ENCODE results near the gene HTR4.
A peak's percentile ranks its signal among the peaks of the same experiment; 100 is the strongest.

HTR4 gene

DNA sequence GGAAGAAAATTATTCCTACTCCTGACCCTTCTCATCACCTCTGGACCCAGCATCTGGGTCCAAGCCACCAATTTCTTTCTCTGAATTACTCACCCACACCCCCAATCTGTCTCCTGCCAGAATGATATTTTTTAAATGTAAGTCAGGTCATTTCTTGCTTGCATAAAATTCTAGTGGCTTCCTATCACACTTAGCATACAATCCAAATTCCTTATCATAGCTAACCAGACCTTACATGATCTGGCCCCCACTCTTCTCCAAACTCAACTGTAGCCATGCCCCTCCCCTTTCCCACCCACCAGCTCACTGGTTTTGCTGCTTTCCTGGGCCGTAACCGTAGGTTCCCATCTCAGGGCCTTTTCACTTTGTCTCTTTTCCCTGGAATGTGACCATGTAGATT, 15.2 kb downstream of the HTR4 start:
- no peak for TF ChIP-seq POLR2A (IDR thresholded peaks at IDR 0.05; ENCODE audit: low read length)
- no peak for TF ChIP-seq GATA1 (IDR thresholded peaks at IDR 0.05; ENCODE audit: low read depth, low read length)
- peak; percentile 65 to 82 for DNase-seq

DNA sequence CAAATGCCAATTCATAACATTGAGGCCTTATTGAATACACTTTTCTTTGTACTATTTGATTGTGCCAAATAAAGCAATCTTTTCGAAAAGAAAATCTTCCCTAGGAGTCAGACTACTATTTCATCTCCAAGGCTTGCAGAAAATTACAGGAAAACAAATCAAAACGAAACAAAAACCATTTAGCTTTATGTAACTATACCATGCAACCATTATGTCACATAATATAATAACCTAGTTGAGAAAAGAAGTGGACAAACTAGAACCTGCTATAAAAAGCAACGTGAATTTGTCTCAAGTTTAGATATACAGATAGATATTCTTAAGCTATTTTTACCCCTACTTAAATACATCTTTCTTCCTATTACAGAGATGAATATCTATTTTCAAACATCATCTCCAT, 18.0 kb downstream of the HTR4 start:
- no peak for DNase-seq
- TF ChIP-seq GATA1 (IDR thresholded peaks at IDR 0.05; ENCODE audit: low read depth, low read length) (no peak), POLR2A (IDR thresholded peaks at IDR 0.05; ENCODE audit: low read length) (no peak)

DNA sequence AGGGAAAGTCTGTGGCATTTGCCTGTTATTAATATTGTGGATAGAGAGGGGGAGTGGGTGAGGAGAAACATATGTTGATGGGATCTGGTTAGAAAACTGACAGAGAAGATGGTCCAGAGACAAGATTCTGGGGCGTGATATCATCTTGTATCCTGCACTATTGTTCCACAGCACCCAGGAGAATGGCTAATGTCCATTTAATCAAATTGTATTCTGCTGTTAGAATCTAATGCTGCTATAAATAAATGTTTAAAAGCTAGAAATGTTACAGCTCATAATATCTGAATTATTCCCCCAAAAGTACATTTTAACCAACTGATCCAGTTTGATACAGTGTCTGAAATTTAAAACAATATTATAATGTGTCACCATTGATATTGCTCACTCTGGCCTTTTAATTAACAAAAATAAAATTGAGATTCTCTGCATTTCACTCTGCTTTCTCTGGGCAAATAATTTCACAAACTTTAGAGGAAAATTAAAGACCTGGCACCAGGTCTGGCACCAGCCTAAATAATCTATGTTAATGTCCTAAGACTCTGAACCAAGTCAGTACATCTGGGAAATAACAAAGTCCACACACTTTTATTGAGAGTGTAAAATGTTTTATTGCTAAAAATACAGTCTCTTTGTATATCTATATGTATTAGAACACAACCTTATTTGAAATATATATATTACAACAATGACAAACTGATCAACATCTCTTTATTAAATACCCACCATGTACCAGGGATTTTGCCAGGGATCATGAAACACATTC, 18.8 kb downstream of the HTR4 start:
- TF ChIP-seq POLR2A (IDR thresholded peaks at IDR 0.05; ENCODE audit: low read length) (no peak), GATA1 (IDR thresholded peaks at IDR 0.05; ENCODE audit: low read depth, low read length) (no peak)
- no peak for DNase-seq

DNA sequence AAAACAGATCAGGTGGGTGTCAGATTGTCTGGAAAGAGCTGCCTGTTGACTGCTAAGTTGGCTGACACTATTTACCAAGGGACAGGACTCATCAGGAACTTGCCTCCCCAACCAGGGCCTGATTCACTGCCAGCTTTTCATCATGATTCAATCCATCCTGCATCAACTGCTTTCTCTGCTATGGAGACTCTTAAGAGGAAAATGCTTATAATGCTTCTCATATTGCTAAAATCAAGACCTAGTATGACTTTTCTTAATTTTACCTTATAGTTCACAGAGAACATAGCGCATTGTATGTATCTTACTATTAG, 21.3 kb downstream of the HTR4 start:
- DNase-seq = no peak
- no peak for TF ChIP-seq POLR2A (IDR thresholded peaks at IDR 0.05; ENCODE audit: low read length)
- TF ChIP-seq GATA1 (IDR thresholded peaks at IDR 0.05; ENCODE audit: low read depth, low read length) = no peak

DNA sequence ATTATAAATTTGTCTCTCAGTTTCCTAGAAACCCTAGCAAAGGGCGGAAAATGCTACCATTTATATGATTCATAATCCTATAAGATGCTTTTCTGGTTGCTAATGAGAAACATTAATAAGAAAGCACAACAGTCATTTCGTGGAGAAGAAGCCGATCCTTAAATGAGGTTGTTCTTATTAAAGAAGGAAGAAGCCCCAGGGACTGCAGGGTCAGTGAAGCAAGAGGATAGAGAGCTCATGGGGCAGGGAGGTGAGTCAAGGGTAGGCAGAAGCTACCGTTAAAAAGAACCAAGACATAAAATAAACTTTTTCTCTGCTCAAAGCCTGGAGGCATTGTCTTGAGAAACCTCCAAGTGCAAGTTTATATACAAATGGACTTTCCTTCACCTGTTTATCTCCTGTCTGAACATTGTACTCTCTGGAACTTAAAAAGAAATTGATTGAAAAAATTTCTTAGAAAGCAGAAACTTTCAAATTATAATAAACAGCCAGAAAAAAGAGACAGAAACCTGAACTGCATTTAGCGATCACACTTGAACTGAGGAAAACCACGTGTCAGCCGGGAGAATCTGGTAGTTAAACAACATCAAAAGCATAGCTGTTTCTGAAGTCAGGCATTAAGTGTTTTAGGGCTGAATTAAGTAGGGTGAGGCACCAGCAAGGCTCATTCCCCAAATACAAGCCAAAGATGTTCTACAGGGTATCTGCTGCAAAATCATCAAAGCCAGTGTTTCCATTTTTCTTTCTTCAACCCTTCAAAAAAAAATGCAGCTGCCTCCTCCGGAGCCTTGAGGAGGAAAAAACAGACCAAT, 21.9 kb downstream of the HTR4 start:
- no peak for DNase-seq
- TF ChIP-seq POLR2A (IDR thresholded peaks at IDR 0.05; ENCODE audit: low read length) (no peak), GATA1 (IDR thresholded peaks at IDR 0.05; ENCODE audit: low read depth, low read length) (no peak)

DNA sequence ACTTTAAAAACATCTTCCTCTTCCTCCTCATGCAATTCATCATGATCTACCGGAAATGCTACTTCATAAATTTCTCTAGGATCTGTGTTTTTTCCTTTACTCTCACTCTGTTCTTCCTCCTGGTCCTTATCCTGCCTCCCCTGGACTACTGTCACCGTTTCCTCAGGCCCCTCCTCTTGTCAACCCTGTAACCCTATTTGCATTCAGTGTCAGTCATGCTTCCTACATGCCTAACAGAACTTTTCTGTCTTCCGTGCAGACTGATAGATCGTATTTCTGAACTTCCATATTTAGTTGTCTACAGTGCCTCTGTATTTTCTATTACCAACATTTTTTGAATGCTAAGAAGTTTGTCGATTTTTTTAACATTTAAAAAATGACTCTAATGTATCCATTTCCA, 27.3 kb downstream of the HTR4 start:
- no peak for TF ChIP-seq GATA1 (IDR thresholded peaks at IDR 0.05; ENCODE audit: low read depth, low read length)
- TF ChIP-seq POLR2A (IDR thresholded peaks at IDR 0.05; ENCODE audit: low read length) = no peak
- no peak for DNase-seq

DNA sequence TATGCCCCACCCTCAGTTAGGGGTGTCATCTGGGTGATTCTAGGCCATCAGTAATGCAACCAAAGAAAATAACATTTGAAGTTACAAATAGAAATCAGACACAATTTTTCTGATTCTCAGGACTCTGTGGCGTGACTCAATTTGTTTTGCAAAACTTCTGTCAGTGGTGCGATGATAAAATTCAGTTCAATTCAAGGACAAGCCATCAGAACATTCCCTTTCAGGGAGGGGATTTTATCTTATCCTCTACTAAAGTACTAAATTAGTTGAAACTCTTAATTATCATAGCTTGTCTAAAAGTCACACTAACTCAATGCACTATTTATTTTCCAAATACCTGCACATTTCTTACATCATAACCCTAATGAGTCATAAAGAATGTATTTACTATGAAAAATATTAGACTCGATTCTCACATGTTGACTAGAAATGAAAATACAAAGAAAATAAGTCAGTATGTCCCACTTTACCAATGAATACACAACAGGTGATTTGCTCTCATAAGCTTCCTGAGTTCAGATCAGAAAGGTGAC, 28.2 kb downstream of the HTR4 start:
- no peak for TF ChIP-seq POLR2A (IDR thresholded peaks at IDR 0.05; ENCODE audit: low read length)
- no peak for TF ChIP-seq GATA1 (IDR thresholded peaks at IDR 0.05; ENCODE audit: low read depth, low read length)
- no peak for DNase-seq

DNA sequence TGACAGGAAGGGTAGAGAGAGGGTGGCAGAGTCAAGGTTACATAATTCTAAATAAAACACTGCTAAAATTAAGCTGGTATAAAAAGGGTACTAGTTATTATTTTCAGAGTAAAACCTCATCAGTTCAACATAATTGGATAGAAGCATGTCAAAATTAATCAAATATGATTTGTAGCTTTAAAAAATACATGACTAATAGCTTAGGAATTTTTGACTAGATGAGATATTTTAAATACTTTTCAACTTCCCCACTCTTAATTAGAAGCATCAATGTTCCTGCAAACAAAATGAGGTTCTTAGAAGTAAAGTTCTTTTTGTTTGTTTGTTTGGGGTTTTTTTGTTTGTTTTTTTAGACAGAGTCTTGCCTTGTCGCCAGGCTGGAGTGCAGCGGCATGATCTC, 29.1 kb downstream of the HTR4 start:
- no peak for DNase-seq
- no peak for TF ChIP-seq GATA1 (IDR thresholded peaks at IDR 0.05; ENCODE audit: low read depth, low read length)
- no peak for TF ChIP-seq POLR2A (IDR thresholded peaks at IDR 0.05; ENCODE audit: low read length)

DNA sequence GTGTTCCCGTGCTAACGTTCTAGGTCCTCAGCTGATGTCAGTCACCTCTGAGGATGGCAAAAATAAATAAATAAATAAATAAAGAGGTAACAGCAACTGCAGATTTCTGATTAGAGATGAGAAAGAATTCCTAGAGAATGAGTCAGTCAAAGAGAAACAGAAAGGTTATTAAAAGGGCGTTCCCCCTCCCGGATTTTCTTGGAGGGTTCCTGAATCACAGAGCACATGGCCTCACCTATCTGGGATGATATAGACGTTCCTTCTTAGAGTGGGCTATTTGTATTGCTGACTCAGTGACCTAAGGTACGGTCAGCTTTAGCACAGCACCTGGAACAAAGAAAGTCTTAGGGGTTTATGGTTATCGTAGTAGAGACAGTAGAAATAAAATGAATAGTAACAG, 30.6 kb downstream of the HTR4 start:
- no peak for DNase-seq
- TF ChIP-seq POLR2A (IDR thresholded peaks at IDR 0.05; ENCODE audit: low read length) = no peak
- TF ChIP-seq GATA1 (IDR thresholded peaks at IDR 0.05; ENCODE audit: low read depth, low read length) = no peak

DNA sequence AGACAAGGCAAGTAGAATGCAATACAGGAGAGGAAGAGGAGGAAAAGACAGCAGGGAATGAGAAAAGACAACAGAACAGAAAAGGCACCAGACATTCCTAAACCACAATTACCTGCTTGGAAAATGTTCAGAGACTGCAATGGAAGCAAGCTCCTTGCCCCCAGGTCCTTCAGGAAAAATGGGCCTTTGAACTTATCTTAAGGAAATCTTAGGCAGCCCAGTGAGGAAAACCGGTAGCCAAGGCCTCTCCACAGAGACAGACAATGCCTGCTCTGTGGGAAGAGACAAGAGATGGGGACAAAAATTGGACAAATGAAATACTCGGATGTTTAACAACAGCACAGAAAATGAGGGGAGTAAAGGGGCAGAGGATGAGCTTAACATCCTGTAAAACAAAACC, 31.2 kb downstream of the HTR4 start:
- TF ChIP-seq POLR2A (IDR thresholded peaks at IDR 0.05; ENCODE audit: low read length) (no peak), GATA1 (IDR thresholded peaks at IDR 0.05; ENCODE audit: low read depth, low read length) (no peak)
- DNase-seq = no peak

DNA sequence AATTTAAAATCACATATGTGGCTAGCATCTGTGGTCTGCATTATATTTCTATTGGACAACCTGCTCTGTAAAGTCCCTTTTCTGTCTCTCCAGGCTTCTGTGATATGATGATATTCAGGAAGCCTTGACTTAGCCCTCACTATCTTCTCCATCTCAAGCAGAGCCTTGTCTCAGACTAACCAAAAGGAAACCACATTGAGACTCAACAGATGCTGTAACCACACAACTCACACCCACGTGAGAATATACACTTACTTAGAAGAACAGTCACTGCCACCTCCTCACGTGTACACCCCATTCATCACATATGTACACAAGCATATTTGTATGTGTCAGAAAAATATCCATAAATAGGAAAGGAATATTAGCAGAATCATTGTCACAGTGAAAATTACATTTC, 33.6 kb downstream of the HTR4 start:
- no peak for DNase-seq
- TF ChIP-seq GATA1 (IDR thresholded peaks at IDR 0.05; ENCODE audit: low read depth, low read length) (no peak), POLR2A (IDR thresholded peaks at IDR 0.05; ENCODE audit: low read length) (no peak)

DNA sequence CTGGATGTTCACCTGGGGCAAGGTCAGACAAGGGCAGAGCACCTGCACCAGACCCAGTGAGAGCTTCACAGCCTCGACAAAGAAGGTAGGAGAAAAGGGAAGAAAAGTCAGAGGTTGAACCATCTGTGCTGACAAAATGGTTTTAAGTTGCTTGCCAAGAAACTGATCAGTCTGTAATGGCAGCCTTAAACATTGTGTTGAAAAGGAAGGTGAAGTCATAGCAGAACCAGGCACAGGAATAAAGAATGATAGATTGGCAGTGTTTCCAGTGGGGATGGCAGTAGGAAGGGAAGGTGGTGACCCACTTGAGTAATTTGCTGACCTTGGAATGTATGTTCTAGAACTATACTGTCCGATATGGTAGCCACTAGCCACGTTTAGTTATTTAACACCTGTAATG, 34.2 kb downstream of the HTR4 start:
- no peak for DNase-seq
- TF ChIP-seq POLR2A (IDR thresholded peaks at IDR 0.05; ENCODE audit: low read length) (no peak), GATA1 (IDR thresholded peaks at IDR 0.05; ENCODE audit: low read depth, low read length) (no peak)

DNA sequence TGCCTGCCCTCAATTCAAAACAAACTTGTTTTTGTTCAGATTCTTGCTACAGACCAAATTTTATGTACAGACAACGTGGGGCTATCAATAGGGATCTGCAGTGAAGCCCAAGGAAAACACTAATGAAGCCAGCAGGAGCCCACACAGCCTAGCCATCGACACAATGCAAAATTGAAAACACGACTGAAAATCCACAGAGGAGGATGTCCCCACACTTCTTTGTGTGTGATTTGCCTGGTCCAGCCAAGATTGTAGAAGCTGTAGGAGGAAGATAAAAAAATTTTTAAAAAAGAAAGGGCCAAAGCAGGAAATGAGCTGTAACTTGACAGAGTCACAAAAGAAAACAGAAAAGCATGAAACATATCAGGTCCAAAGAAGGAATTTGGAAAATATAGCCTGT, 34.8 kb downstream of the HTR4 start:
- TF ChIP-seq GATA1 (IDR thresholded peaks at IDR 0.05; ENCODE audit: low read depth, low read length) = no peak
- TF ChIP-seq POLR2A (IDR thresholded peaks at IDR 0.05; ENCODE audit: low read length) = no peak
- no peak for DNase-seq

DNA sequence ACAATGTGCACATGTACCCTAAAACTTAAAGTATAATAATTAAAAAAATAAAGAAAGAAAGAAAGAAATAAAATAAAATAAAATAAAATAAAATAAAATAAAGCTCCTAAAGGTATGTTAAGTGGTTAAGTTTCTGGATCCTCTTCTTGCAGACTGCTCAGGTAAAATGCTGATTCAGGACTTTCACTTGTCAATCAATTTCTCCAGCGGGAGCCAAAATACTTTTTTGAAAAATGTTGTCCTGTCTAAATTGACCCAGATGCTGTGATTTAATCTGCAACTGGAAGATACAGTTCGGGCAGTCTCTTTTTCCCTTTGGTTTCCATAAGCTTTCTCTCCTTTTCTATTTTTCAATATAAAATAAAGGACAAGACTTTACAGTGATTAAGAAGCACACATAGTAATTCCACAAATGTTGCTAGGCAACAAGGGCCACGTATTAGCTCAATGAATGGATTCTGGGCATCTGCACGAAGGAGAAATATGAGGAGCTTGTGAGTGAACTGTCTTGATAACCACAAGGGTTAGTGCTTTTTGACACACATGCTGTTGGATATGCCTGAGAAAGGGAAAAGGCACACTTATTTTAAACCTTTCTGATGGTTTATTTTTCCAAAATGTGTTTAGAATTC, 38.6 kb downstream of the HTR4 start:
- DNase-seq = no peak
- TF ChIP-seq POLR2A (IDR thresholded peaks at IDR 0.05; ENCODE audit: low read length) = no peak
- TF ChIP-seq GATA1 (IDR thresholded peaks at IDR 0.05; ENCODE audit: low read depth, low read length) = no peak
